Sigmoid colon (tissue), 7 donors: ENCODE data around the gene PPP3R2. TPM values are rescaled to one million over a fixed set of nuclear protein-coding genes. Genes with fewer than 3 reads are reported as not detected.

ENCODE experiments used
- DNase-seq: peaks from one replicate; pipeline ENCODE4 v3.0.0-alpha.2; 2019
- H3K27ac ChIP-seq, 4 donors: fragments of 200-600 bp; sonication (generic); one replicate each; pipeline ENCODE4 v1.5.1; 2016 to 2019; ENCODE audit warnings: mild to moderate bottlenecking in 1 of 4
- H3K27me3 ChIP-seq, 3 donors: fragments of 200-600 bp; sonication (generic); one replicate each; pipeline ENCODE4 v1.5.1; 2019; ENCODE audit warnings: mild to moderate bottlenecking in 1 of 3
- H3K36me3 ChIP-seq, 4 donors: fragments of 200-600 bp; sonication (generic); one replicate each; pipeline ENCODE4 v1.5.1; 2016 to 2019
- H3K4me1 ChIP-seq, 4 donors: fragments of 200-600 bp; sonication (generic); one replicate each; pipeline ENCODE4 v1.5.1; 2017 to 2019
- H3K4me3 ChIP-seq, 4 donors: fragments of 200-600 bp; sonication (generic); one replicate each; pipeline ENCODE4 v1.5.1; 2017 to 2019; ENCODE audit warnings: mild to moderate bottlenecking in 2 of 4, moderate library complexity in 1 of 4
- H3K9me3 ChIP-seq, 4 donors: fragments of 200-600 bp in 3 of 4; sonication (generic) in 3 of 4; one replicate each; pipeline versions ENCODE4 v1.5.1 to v1.6.1; 2013 to 2019
- CTCF ChIP-seq, 4 experiments: fragments of 450-650 bp in 3 of 4; fragments of 200-600 bp in 1 of 4; IDR thresholded peaks; one replicate each; pipeline ENCODE4 v1.5.1; 2016 to 2019; ENCODE audit warnings: antibody characterized with exemption in 4 of 4, mild to moderate bottlenecking in 3 of 4, moderate library complexity in 2 of 4
- EP300 ChIP-seq, 4 donors: sonication (generic); formaldehyde crosslinking; IDR thresholded peaks; one replicate each; pipeline ENCODE4 v1.6.1; 2017; ENCODE audit warnings: antibody characterized with exemption in 4 of 4
- POLR2A ChIP-seq, 2 donors: fragments of 450-650 bp; IDR thresholded peaks; one replicate each; pipeline ENCODE4 v1.6.1; 2016; ENCODE audit warnings: antibody characterized with exemption in 2 of 2, mild to moderate bottlenecking in 2 of 2, moderate library complexity in 2 of 2
- POLR2AphosphoS5 ChIP-seq, 4 donors: sonication (generic); formaldehyde crosslinking; IDR thresholded peaks; one replicate each; pipeline ENCODE4 v1.6.1; 2017; ENCODE audit warnings: antibody characterized with exemption in 4 of 4
- WGBS, 2 donors: extraction: QIAGEN DNeasy Blood & Tissue Kit; methylation state at CpG; one replicate each; pipeline ENCODE4 v1.1.7; 2013; 5-methylcytosine and 5-hydroxymethylcytosine counted together
- intact Hi-C: fragments of 100-400 bp; cut with DNase I; formaldehyde crosslinking; loops from one replicate; pipeline ENCODE4 v1.15.1; 2023
- polyA plus RNA-seq, 3 donors: library from polyadenylated mRNA; stranded (reverse); fragments of 200-250 nt; gene quantifications; one replicate each; pipeline ENCODE4 v1.2.3, GENCODE V29; 2013
- total RNA-seq, 4 donors: library from RNA; depleted of rRNA; stranded (reverse); fragments of >200 nt; gene quantifications; one replicate each; pipeline ENCODE4 v1.1.0, GENCODE V29; 2016
- donor health status: healthy with polysubstance abuse.
- donor health status: Bipolar disorder and iron deficiency.
- donor health status: healthy.

The PPP3R2 gene
- total and polyA plus RNA-seq, 7 donors, result 0.01 TPM; not detected in 6

- H3K9me3 ChIP-seq, result no peaks in the 10 kb centered on the region
- H3K27ac ChIP-seq, result no peak overlapping the region
- H3K36me3 ChIP-seq, result no peaks in the 10 kb centered on the region
- intact Hi-C loops, result no loop called here
- DNase-seq, result no peak
- peaks cover 0 to 4% (median 2%) of the 10 kb centered on the region in 4 donors for H3K4me1 ChIP-seq
- H3K4me3 ChIP-seq, result no peak overlapping the region
- H3K27me3 ChIP-seq, result no peaks in the 10 kb centered on the region
- no peak for TF ChIP-seq CTCF (IDR thresholded peaks at IDR 0.05)
- TF ChIP-seq EP300 (IDR thresholded peaks at IDR 0.05), result no peak
- no peak for TF ChIP-seq POLR2A (IDR thresholded peaks at IDR 0.05)
- no peak for TF ChIP-seq POLR2AphosphoS5 (IDR thresholded peaks at IDR 0.05)
- WGBS, 2 donors, result 90 to 95% methylated on average over 4 of the region's 4 CpGs
Observed at GRCh38 chr9:101587332-101588043, 7.3 kb downstream of the PPP3R2 start.

- no peak for DNase-seq
- 73 to 91% methylated on average over 5 of the region's 5 CpGs for WGBS, 2 donors
- H3K4me3 ChIP-seq, result no peak overlapping the region
- H3K36me3 ChIP-seq, result no peaks in the 10 kb centered on the region
- TF ChIP-seq POLR2A (IDR thresholded peaks at IDR 0.05) (no peak), EP300 (IDR thresholded peaks at IDR 0.05) (no peak), CTCF (IDR thresholded peaks at IDR 0.05) (no peak), POLR2AphosphoS5 (IDR thresholded peaks at IDR 0.05) (no peak)
- H3K27ac ChIP-seq, result no peak overlapping the region
- H3K4me1 ChIP-seq, result peaks cover 0 to 11% (median 5%) of the 10 kb centered on the region in 4 donors
- H3K9me3 ChIP-seq, result no peaks in the 10 kb centered on the region
- no peaks in the 10 kb centered on the region for H3K27me3 ChIP-seq
- intact Hi-C loops, result no loop called here
Observed at GRCh38 chr9:101586651-101587050, 8.1 kb downstream of the PPP3R2 start.

DNA sequence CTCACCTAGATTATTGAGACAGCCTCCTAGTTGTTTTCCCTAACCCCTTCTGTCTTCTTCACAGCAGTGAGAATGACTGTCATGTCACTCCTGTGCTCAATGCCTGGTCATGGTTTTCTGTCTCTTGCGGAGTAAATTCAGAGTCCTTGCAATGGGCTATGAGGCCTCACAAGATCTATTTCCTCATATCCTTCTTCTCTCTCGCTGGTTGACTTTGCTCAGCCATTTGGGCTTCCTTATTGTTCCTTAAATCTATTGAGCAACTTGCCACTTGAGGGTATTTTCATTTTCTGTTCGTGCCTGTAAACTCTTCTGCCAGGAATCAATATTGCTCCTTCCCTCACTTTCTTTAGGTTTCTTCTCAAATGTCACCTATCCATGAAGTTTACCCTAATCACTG is 9.0 kb downstream of the PPP3R2 start:
- WGBS, 2 donors, result 14 to 45% methylated on average over 3 of the region's 3 CpGs
- TF ChIP-seq CTCF (IDR thresholded peaks at IDR 0.05), result no peak
- TF ChIP-seq POLR2AphosphoS5 (IDR thresholded peaks at IDR 0.05), result no peak
- no peak for TF ChIP-seq POLR2A (IDR thresholded peaks at IDR 0.05)
- no peak for TF ChIP-seq EP300 (IDR thresholded peaks at IDR 0.05)
- Histone ChIP-seq H3K4me1 (peaks cover 0 to 11% (median 5%) of the 10 kb centered on the region in 4 donors), H3K27me3 (no peaks in the 10 kb centered on the region), H3K27ac (no peak overlapping the region), H3K4me3 (no peak overlapping the region), H3K36me3 (no peaks in the 10 kb centered on the region), H3K9me3 (no peaks in the 10 kb centered on the region)
- DNase-seq, result no peak
- intact Hi-C loops, result no loop called here

- Histone ChIP-seq H3K27ac (peak overlapping the region in 1 of 4 donors; percentile 50), H3K4me3 (no peak overlapping the region), H3K36me3 (no peaks in the 10 kb centered on the region), H3K27me3 (no peaks in the 10 kb centered on the region), H3K9me3 (no peaks in the 10 kb centered on the region), H3K4me1 (peaks cover 0 to 11% (median 5%) of the 10 kb centered on the region in 4 donors)
- DNase-seq, result no peak
- TF ChIP-seq POLR2AphosphoS5 (IDR thresholded peaks at IDR 0.05) (no peak), CTCF (IDR thresholded peaks at IDR 0.05) (no peak), POLR2A (IDR thresholded peaks at IDR 0.05) (no peak), EP300 (IDR thresholded peaks at IDR 0.05) (no peak)
- 61 to 64% methylated on average over 1 of the region's 1 CpG for WGBS, 2 donors
- intact Hi-C loops, result no loop called here
Observed at GRCh38 chr9:101582553-101582952, 12.2 kb downstream of the PPP3R2 start.
